Activated effector memory CD4-positive, alpha-beta T cell treated with Interleukin-2 at 50 U/mL for 16 hours (primary cell): ENCODE data around the gene DOCK4.
"Not testable (repeated sequence)": the region's sequence is repeated elsewhere in the genome, so short reads cannot be mapped to it uniquely, and the experiment has no call there.

ENCODE experiments used
- DNase-seq: peaks from one replicate; pipeline ENCODE4 v3.0.0-alpha.2; 2020

The DOCK4 gene

GRCh38 chr7:111931958-111932357 lies 274.2 kb downstream of the DOCK4 start:
- DNase-seq: no peak

GRCh38 chr7:111931016-111931517 lies 275.1 kb downstream of the DOCK4 start:
- no peak for DNase-seq

GRCh38 chr7:111929264-111929663 lies 276.9 kb downstream of the DOCK4 start:
- no peak for DNase-seq

GRCh38 chr7:111927353-111928019 lies 278.7 kb downstream of the DOCK4 start:
- DNase-seq: no peak

- no peak for DNase-seq
Measured at GRCh38 chr7:111920329-111920728, 285.9 kb downstream of the DOCK4 start.

GRCh38 chr7:111919631-111920179 lies 286.5 kb downstream of the DOCK4 start:
- no peak for DNase-seq

GRCh38 chr7:111919164-111919563 lies 287.0 kb downstream of the DOCK4 start:
- no peak for DNase-seq

- no peak for DNase-seq
Measured at GRCh38 chr7:111918461-111918860, 287.7 kb downstream of the DOCK4 start.

- not testable (repeated sequence) for DNase-seq
Measured at GRCh38 chr7:111917404-111917803, 288.8 kb downstream of the DOCK4 start.

- DNase-seq: no peak
Measured at GRCh38 chr7:111914291-111914690, 291.9 kb downstream of the DOCK4 start.

- no peak for DNase-seq
Measured at GRCh38 chr7:111911166-111911961, 294.8 kb downstream of the DOCK4 start.

GRCh38 chr7:111910656-111911055 lies 295.5 kb downstream of the DOCK4 start:
- DNase-seq: no peak

- not testable (repeated sequence) for DNase-seq
Measured at GRCh38 chr7:111908673-111909072, 297.5 kb downstream of the DOCK4 start.

GRCh38 chr7:111903797-111904196 lies 302.4 kb downstream of the DOCK4 start:
- no peak for DNase-seq

GRCh38 chr7:111903016-111903415 lies 303.2 kb downstream of the DOCK4 start:
- no peak for DNase-seq

GRCh38 chr7:111900283-111900682 lies 305.9 kb downstream of the DOCK4 start:
- DNase-seq: no peak

GRCh38 chr7:111895049-111895448 lies 311.1 kb downstream of the DOCK4 start:
- no peak for DNase-seq

GRCh38 chr7:111894518-111894917 lies 311.7 kb downstream of the DOCK4 start:
- DNase-seq: no peak

- no peak for DNase-seq
Measured at GRCh38 chr7:111893190-111893589, 313.0 kb downstream of the DOCK4 start.

- DNase-seq: no peak
Measured at GRCh38 chr7:111892588-111892987, 313.6 kb downstream of the DOCK4 start.

GRCh38 chr7:111887734-111888133 lies 318.5 kb downstream of the DOCK4 start:
- no peak for DNase-seq

- no peak for DNase-seq
Measured at GRCh38 chr7:111886233-111886632, 320.0 kb downstream of the DOCK4 start.

- DNase-seq: no peak
Measured at GRCh38 chr7:111883241-111883640, 323.0 kb downstream of the DOCK4 start.

GRCh38 chr7:111878785-111879184 lies 327.4 kb downstream of the DOCK4 start:
- no peak for DNase-seq
